WTC11 (cell line): ENCODE measurements around the gene WWOX. TPM values are rescaled to one million over a fixed set of nuclear protein-coding genes. Genes with fewer than 3 reads are reported as not detected.

Experiments
- ATAC-seq: fragments of 200-7000 bp; cut with Tn5 transposase; 2 replicates; pipeline ENCODE4 v1.10.0; 2021; ENCODE audit warnings: mild to moderate bottlenecking, moderate library complexity
- CTCF ChIA-PET: fragments of 300-600 bp; sonication (Branson Sonifier 250); formaldehyde crosslinking; loops from one replicate; lab custom pipeline; 2021; ENCODE audit warnings: antibody characterized with exemption; lab: Charles Lee
- POLR2A ChIA-PET: fragments of 350-600 bp; sonication (Branson Sonifier 250); formaldehyde crosslinking; loops from one replicate; lab custom pipeline; 2021; ENCODE audit warnings: antibody characterized with exemption; lab: Charles Lee
- DNase-seq: peaks from one replicate; pipeline ENCODE4 v3.0.0; 2021; ENCODE audit warnings: low spot score
- H3K27ac Mint-ChIP-seq: 2 replicates; pipeline ENCODE4 v1.8.0; 2021; ENCODE audit warnings: mixed read lengths
- H3K27me3 Mint-ChIP-seq: 2 replicates; pipeline ENCODE4 v1.8.0; 2021; ENCODE audit warnings: low read depth, mild to moderate bottlenecking, moderate library complexity, mixed read lengths
- H3K36me3 Mint-ChIP-seq: 2 replicates; pipeline ENCODE4 v1.8.0; 2021; ENCODE audit warnings: mixed read lengths
- H3K4me1 Mint-ChIP-seq: 2 replicates; pipeline ENCODE4 v1.8.0; 2022; ENCODE audit warnings: mixed read lengths
- H3K4me3 Mint-ChIP-seq: 2 replicates; pipeline ENCODE4 v1.8.0; 2021; ENCODE audit warnings: mild to moderate bottlenecking, moderate library complexity, mixed read lengths
- H3K9me3 Mint-ChIP-seq: 2 replicates; pipeline ENCODE4 v1.8.0; 2021; ENCODE audit warnings: mixed read lengths
- CBFB ChIP-seq: sonication (generic); formaldehyde crosslinking; IDR thresholded peaks from 2 replicates; pipeline ENCODE4 v1.8.1; 2022; ENCODE audit warnings: mild to moderate bottlenecking, low read depth, missing genetic modification reagents
- FOXJ3 ChIP-seq: sonication (generic); formaldehyde crosslinking; IDR thresholded peaks from 2 replicates; pipeline ENCODE4 v1.9.0; 2021; ENCODE audit warnings: missing genetic modification reagents, mild to moderate bottlenecking, borderline replicate concordance
- IRF2 ChIP-seq: sonication (generic); formaldehyde crosslinking; IDR thresholded peaks from 2 replicates; pipeline ENCODE4 v1.8.0; 2022; ENCODE audit warnings: low read depth, missing genetic modification reagents, borderline replicate concordance
- JAZF1 ChIP-seq: fragments of 250-450 bp; sonication (Bioruptor Pico); IDR thresholded peaks from 2 replicates; pipeline ENCODE4 v1.9.0; 2021; ENCODE audit warnings: moderate library complexity, mild to moderate bottlenecking, inconsistent platforms
- JUN ChIP-seq: sonication (generic); formaldehyde crosslinking; IDR thresholded peaks from 2 replicates; pipeline ENCODE4 v1.8.0; 2023; ENCODE audit warnings: mild to moderate bottlenecking, missing genetic modification reagents
- MYBL2 ChIP-seq: sonication (generic); formaldehyde crosslinking; IDR thresholded peaks from 2 replicates; pipeline ENCODE4 v1.8.1; 2023; ENCODE audit warnings: mild to moderate bottlenecking, moderate library complexity, missing genetic modification reagents
- NR1H2 ChIP-seq: sonication (generic); formaldehyde crosslinking; IDR thresholded peaks from 2 replicates; pipeline ENCODE4 v1.9.0; 2021; ENCODE audit warnings: mild to moderate bottlenecking, moderate library complexity, missing genetic modification reagents
- NR2C2 ChIP-seq: sonication (generic); formaldehyde crosslinking; IDR thresholded peaks from 2 replicates; pipeline ENCODE4 v1.8.0; 2022; ENCODE audit warnings: mild to moderate bottlenecking, missing genetic modification reagents
- SMAD3 ChIP-seq: sonication (generic); formaldehyde crosslinking; IDR thresholded peaks from 2 replicates; pipeline ENCODE4 v1.8.0; 2022; ENCODE audit warnings: missing genetic modification reagents, mild to moderate bottlenecking, borderline replicate concordance
- SMAD4 ChIP-seq: sonication (generic); formaldehyde crosslinking; IDR thresholded peaks from 2 replicates; pipeline ENCODE4 v1.8.0; 2022; ENCODE audit warnings: mild to moderate bottlenecking, missing genetic modification reagents
- SOX15 ChIP-seq: fragments of 250-450 bp; sonication (Bioruptor Pico); IDR thresholded peaks from 2 replicates; pipeline ENCODE4 v1.9.0; 2021; ENCODE audit warnings: mild to moderate bottlenecking
- ZNF121 ChIP-seq: sonication (generic); formaldehyde crosslinking; IDR thresholded peaks from 2 replicates; pipeline ENCODE4 v1.8.0; 2023; ENCODE audit warnings: missing genetic modification reagents
- ZNF423 ChIP-seq: fragments of 250-450 bp; sonication (Bioruptor Pico); IDR thresholded peaks from 2 replicates; pipeline ENCODE4 v2.1.2; 2022; ENCODE audit warnings: mild to moderate bottlenecking, moderate library complexity
- total RNA-seq: library from RNA; stranded (reverse); gene quantifications from 3 replicates; pipeline ENCODE4 v1.2.3, GENCODE V29; 2021
- TF ChIP-seq, protein P1 (sequence below): fragments of 250-450 bp; sonication (Bioruptor Pico); IDR thresholded peaks from 2 replicates; pipeline ENCODE4 v2.1.2; 2022; ENCODE audit warnings: mild to moderate bottlenecking, moderate library complexity
- TF ChIP-seq, protein P2 (sequence below): fragments of 250-450 bp; sonication (Bioruptor Pico); IDR thresholded peaks from 2 replicates; pipeline ENCODE4 v1.8.0; 2021; ENCODE audit warnings: mild to moderate bottlenecking
- TF ChIP-seq, protein P3 (sequence below): sonication (generic); formaldehyde crosslinking; IDR thresholded peaks from 2 replicates; pipeline ENCODE4 v1.8.1; 2022; ENCODE audit warnings: mild to moderate bottlenecking, missing genetic modification reagents, moderate library complexity, borderline replicate concordance
- TF ChIP-seq, protein P4 (sequence below): fragments of 250-450 bp; sonication (Bioruptor Pico); IDR thresholded peaks from 2 replicates; pipeline ENCODE4 v1.9.0; 2021; ENCODE audit warnings: mild to moderate bottlenecking
- TF ChIP-seq, protein P5 (sequence below): sonication (generic); formaldehyde crosslinking; IDR thresholded peaks from 2 replicates; pipeline ENCODE4 v1.8.1; 2023; ENCODE audit warnings: mild to moderate bottlenecking, missing genetic modification reagents, moderate library complexity
- TF ChIP-seq, protein P6 (sequence below): sonication (generic); formaldehyde crosslinking; IDR thresholded peaks from 2 replicates; pipeline ENCODE4 v1.8.1; 2023; ENCODE audit warnings: mild to moderate bottlenecking, missing genetic modification reagents

WWOX gene
- total RNA-seq, 1 experiment from 2014 or later: 15.7 TPM

DNA sequence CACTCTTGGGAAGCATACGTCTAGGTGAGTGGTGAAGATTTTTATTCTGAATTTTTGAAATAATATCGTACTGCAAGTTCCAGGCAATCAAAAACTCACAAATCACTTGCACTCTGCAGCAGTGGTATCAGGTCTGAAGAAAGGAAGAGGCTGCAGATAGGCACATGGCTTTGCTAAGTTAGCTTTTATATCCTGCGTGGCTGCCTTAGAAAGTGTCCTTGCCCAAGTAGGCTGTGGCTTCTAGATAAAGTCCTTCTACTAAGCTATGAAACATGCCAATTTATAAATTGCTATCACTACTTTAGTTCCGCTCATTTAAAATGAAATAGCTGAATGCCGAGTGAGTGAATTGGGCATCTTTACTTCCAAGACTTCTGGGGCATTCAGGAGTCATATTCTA lies 17.9 kb downstream of the WWOX start (continued):
- no peak for TF ChIP-seq FOXJ3 (CRISPR knock-in tag)
- no peak for TF ChIP-seq IRF2 (CRISPR knock-in tag)
- TF ChIP-seq, protein P1, sequence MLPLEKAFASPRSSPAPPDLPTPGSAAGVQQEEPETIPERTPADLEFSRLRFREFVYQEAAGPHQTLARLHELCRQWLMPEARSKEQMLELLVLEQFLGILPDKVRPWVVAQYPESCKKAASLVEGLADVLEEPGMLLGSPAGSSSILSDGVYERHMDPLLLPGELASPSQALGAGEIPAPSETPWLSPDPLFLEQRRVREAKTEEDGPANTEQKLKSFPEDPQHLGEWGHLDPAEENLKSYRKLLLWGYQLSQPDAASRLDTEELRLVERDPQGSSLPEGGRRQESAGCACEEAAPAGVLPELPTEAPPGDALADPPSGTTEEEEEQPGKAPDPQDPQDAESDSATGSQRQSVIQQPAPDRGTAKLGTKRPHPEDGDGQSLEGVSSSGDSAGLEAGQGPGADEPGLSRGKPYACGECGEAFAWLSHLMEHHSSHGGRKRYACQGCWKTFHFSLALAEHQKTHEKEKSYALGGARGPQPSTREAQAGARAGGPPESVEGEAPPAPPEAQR (CRISPR knock-in tag): no peak
- TF ChIP-seq NR2C2 (CRISPR knock-in tag): no peak
- TF ChIP-seq MYBL2 (CRISPR knock-in tag): no peak

DNA sequence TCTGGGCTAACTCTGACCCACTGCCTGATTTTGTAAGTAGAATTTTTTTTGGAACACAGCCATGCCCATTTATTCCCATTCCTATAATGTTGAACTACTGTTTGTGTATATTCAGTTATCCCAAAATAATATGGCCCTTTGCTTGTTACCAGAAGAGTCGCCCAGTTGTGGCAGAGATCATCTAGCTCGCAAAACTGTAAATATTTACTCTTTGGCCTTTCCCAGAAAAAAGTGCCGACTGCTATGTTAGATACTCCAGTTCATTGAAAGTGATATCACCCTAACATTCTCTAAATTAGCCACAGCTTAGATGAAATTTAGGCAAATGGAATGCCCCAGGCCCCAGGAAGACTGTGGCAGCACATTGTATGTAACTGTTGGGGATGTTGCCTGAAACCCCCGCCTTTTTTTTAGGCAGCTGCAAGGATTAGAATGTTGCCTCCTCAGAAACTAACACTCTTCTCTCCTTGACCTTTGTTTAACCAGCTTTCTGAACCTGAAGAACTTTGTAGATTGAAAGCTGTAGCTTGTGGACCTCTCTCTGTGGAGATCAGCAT lies 19.1 kb downstream of the WWOX start:
- H3K27me3 Mint-ChIP-seq: no peaks in the 10 kb centered on the region
- POLR2A ChIA-PET: interaction anchor here (0.7 kb wide), 2 partner anchors 1319 to 1601 kb away, joined by 3 to 4 read pairs; no protein-coding TSS in a partner anchor
- H3K4me3 Mint-ChIP-seq: no peak overlapping the region
- CTCF ChIA-PET: no interaction called here
- peaks cover 18% of the 10 kb centered on the region for H3K36me3 Mint-ChIP-seq
- no peak for TF ChIP-seq SMAD3 (CRISPR knock-in tag)
- TF ChIP-seq, protein P2, sequence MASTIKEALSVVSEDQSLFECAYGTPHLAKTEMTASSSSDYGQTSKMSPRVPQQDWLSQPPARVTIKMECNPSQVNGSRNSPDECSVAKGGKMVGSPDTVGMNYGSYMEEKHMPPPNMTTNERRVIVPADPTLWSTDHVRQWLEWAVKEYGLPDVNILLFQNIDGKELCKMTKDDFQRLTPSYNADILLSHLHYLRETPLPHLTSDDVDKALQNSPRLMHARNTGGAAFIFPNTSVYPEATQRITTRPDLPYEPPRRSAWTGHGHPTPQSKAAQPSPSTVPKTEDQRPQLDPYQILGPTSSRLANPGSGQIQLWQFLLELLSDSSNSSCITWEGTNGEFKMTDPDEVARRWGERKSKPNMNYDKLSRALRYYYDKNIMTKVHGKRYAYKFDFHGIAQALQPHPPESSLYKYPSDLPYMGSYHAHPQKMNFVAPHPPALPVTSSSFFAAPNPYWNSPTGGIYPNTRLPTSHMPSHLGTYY (CRISPR knock-in tag): no peak
- TF ChIP-seq CBFB (CRISPR knock-in tag): no peak
- TF ChIP-seq FOXJ3 (CRISPR knock-in tag): no peak
- TF ChIP-seq, protein P3, sequence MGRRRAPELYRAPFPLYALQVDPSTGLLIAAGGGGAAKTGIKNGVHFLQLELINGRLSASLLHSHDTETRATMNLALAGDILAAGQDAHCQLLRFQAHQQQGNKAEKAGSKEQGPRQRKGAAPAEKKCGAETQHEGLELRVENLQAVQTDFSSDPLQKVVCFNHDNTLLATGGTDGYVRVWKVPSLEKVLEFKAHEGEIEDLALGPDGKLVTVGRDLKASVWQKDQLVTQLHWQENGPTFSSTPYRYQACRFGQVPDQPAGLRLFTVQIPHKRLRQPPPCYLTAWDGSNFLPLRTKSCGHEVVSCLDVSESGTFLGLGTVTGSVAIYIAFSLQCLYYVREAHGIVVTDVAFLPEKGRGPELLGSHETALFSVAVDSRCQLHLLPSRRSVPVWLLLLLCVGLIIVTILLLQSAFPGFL (CRISPR knock-in tag): no peak
- TF ChIP-seq JUN (CRISPR knock-in tag): no peak
- no peak for TF ChIP-seq SOX15 (CRISPR knock-in tag)
- TF ChIP-seq ZNF423 (CRISPR knock-in tag): no peak
- TF ChIP-seq NR1H2: no peak
- TF ChIP-seq ZNF121 (CRISPR knock-in tag): no peak
- TF ChIP-seq, protein P4, sequence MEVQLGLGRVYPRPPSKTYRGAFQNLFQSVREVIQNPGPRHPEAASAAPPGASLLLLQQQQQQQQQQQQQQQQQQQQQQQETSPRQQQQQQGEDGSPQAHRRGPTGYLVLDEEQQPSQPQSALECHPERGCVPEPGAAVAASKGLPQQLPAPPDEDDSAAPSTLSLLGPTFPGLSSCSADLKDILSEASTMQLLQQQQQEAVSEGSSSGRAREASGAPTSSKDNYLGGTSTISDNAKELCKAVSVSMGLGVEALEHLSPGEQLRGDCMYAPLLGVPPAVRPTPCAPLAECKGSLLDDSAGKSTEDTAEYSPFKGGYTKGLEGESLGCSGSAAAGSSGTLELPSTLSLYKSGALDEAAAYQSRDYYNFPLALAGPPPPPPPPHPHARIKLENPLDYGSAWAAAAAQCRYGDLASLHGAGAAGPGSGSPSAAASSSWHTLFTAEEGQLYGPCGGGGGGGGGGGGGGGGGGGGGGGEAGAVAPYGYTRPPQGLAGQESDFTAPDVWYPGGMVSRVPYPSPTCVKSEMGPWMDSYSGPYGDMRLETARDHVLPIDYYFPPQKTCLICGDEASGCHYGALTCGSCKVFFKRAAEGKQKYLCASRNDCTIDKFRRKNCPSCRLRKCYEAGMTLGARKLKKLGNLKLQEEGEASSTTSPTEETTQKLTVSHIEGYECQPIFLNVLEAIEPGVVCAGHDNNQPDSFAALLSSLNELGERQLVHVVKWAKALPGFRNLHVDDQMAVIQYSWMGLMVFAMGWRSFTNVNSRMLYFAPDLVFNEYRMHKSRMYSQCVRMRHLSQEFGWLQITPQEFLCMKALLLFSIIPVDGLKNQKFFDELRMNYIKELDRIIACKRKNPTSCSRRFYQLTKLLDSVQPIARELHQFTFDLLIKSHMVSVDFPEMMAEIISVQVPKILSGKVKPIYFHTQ (CRISPR knock-in tag): no peak
- no peak for TF ChIP-seq SMAD4
- TF ChIP-seq JAZF1 (CRISPR knock-in tag): no peak
- TF ChIP-seq, protein P5, sequence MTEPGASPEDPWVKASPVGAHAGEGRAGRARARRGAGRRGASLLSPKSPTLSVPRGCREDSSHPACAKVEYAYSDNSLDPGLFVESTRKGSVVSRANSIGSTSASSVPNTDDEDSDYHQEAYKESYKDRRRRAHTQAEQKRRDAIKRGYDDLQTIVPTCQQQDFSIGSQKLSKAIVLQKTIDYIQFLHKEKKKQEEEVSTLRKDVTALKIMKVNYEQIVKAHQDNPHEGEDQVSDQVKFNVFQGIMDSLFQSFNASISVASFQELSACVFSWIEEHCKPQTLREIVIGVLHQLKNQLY (CRISPR knock-in tag): no peak
- TF ChIP-seq, protein P6, sequence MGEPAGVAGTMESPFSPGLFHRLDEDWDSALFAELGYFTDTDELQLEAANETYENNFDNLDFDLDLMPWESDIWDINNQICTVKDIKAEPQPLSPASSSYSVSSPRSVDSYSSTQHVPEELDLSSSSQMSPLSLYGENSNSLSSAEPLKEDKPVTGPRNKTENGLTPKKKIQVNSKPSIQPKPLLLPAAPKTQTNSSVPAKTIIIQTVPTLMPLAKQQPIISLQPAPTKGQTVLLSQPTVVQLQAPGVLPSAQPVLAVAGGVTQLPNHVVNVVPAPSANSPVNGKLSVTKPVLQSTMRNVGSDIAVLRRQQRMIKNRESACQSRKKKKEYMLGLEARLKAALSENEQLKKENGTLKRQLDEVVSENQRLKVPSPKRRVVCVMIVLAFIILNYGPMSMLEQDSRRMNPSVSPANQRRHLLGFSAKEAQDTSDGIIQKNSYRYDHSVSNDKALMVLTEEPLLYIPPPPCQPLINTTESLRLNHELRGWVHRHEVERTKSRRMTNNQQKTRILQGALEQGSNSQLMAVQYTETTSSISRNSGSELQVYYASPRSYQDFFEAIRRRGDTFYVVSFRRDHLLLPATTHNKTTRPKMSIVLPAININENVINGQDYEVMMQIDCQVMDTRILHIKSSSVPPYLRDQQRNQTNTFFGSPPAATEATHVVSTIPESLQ: no peak
- H3K9me3 Mint-ChIP-seq: no peaks in the 10 kb centered on the region
- DNase-seq (no peak), ATAC-seq (no peak)
- no peak overlapping the region for H3K27ac Mint-ChIP-seq
- no peaks in the 10 kb centered on the region for H3K4me1 Mint-ChIP-seq
